Measurements from ENCODE around the gene SGCA. TPM values are rescaled to one million over a fixed set of nuclear protein-coding genes. Genes with fewer than 3 reads are reported as not detected.

SGCA gene
- total and polyA plus RNA-seq, 9 of the 15 experiments (the other 6 are each of a cell fraction or from before 2014, with no cell fraction given): not detected

GRCh38 chr17:50208611-50209061 is 42.8 kb downstream of the SGCA start (continued):
- TF ChIP-seq E4F1 (CRISPR knock-in tag; IDR thresholded peaks at IDR 0.05; ENCODE audit: borderline replicate concordance) (no peak), FOSL1 (tag; conservative IDR thresholded peaks at IDR 0.05) (peak; percentile 53), ZBTB43 (CRISPR knock-in tag; IDR thresholded peaks at IDR 0.05) (no peak), THAP7 (CRISPR knock-in tag; IDR thresholded peaks at IDR 0.05) (no peak), BRF2 (IDR thresholded peaks at IDR 0.05; ENCODE audit: borderline replicate concordance, insufficient read depth, insufficient read length) (no peak), KHSRP (IDR thresholded peaks at IDR 0.05) (peak; percentile 49; the same call in 1 of the 2 replicates), ARNT (IDR thresholded peaks at IDR 0.05) (peak; percentile 94 to 96), ZNF134 (CRISPR knock-in tag; conservative IDR thresholded peaks at IDR 0.05) (no peak; the same call in 1 of the 2 replicates), HNRNPH1 (optimal IDR thresholded peaks at IDR 0.05; ENCODE audit: low read depth, low read length) (no peak), SOX6 (IDR thresholded peaks at IDR 0.05) (peak; percentile 92), CBFB (CRISPR knock-in tag; IDR thresholded peaks at IDR 0.05) (no peak), USF2 (CRISPR knock-in tag; IDR thresholded peaks at IDR 0.05) (no peak), TEAD1 (CRISPR knock-in tag; IDR thresholded peaks at IDR 0.05) (peak in 1 of 2 experiments; percentile 23; a peak in 1 of 4 replicates), ZKSCAN1 (IDR thresholded peaks at IDR 0.05; ENCODE audit: low read depth, low read length) (0 out of 2 replicates have a peak, but pooled peaks have one; percentile 60), ETV1 (tag; conservative IDR thresholded peaks at IDR 0.05; ENCODE audit: low read depth) (no peak), GABPB2 (CRISPR knock-in tag; conservative IDR thresholded peaks at IDR 0.05) (no peak), HCFC1 (IDR thresholded peaks at IDR 0.05; ENCODE audit: low read depth, low read length) (no peak; the same call in 1 of the 2 replicates), RAD51 (IDR thresholded peaks at IDR 0.05; ENCODE audit: borderline replicate concordance, low read depth) (peak; percentile 37; the same call in 1 of the 2 replicates), HMGXB4 (CRISPR knock-in tag; IDR thresholded peaks at IDR 0.05) (no peak), ZNF551 (CRISPR knock-in tag; IDR thresholded peaks at IDR 0.05) (no peak), POLR2B (IDR thresholded peaks at IDR 0.05; ENCODE audit: low read depth, partially characterized antibody) (no peak), ZNF830 (CRISPR knock-in tag; IDR thresholded peaks at IDR 0.05) (no peak)
